ENCODE results near the gene CD53. TPM values are rescaled to one million over a fixed set of nuclear protein-coding genes. Genes with fewer than 3 reads are reported as not detected.
A peak's percentile ranks its signal among the peaks of the same experiment; 100 is the strongest.

CD53 gene
- total and polyA plus RNA-seq, 9 of the 15 experiments (the other 6 are each of a cell fraction or from before 2014, with no cell fraction given) = 63.5 to 220 (median 131) TPM

- TF ChIP-seq ZBTB26 (CRISPR knock-in tag; IDR thresholded peaks at IDR 0.05) (peak; percentile 56; the same call in 1 of the 2 replicates), ARHGAP35 (IDR thresholded peaks at IDR 0.05; ENCODE audit: partially characterized antibody) (peak; percentile 95), BACH1 (tag; IDR thresholded peaks at IDR 0.05) (0 out of 2 replicates have a peak, but pooled peaks have one; percentile 33), DMBX1 (CRISPR knock-in tag; IDR thresholded peaks at IDR 0.05; ENCODE audit: borderline replicate concordance) (peak; percentile 99; the same call in 1 of the 2 replicates), SRF (CRISPR knock-in tag; IDR thresholded peaks at IDR 0.05) (peak in 1 of 2 experiments; percentile 13; a peak in 1 of 4 replicates), ZNF134 (CRISPR knock-in tag; conservative IDR thresholded peaks at IDR 0.05) (no peak), CHD7 (IDR thresholded peaks at IDR 0.05; ENCODE audit: low read depth, low read length) (peak; percentile 68), ATF4 (CRISPR knock-in tag; IDR thresholded peaks at IDR 0.05) (no peak), GATAD2A (IDR thresholded peaks at IDR 0.05) (peak; percentile 98), NFRKB (IDR thresholded peaks at IDR 0.05; ENCODE audit: low read depth) (peak; percentile 10; the same call in 1 of the 2 replicates), HNRNPK (IDR thresholded peaks at IDR 0.05; ENCODE audit: low read depth, low read length, poor library complexity, severe bottlenecking) (no peak), ZBED1 (IDR thresholded peaks at IDR 0.05) (no peak), SOX6 (IDR thresholded peaks at IDR 0.05) (peak; percentile 100), KDM1A (IDR thresholded peaks at IDR 0.05) (peak; percentile 98 to 99), SP2 (IDR thresholded peaks at IDR 0.05; ENCODE audit: extremely low read depth, low read depth, low read length, poor library complexity, severe bottlenecking) (no peak)
Measured at GRCh38 chr1:110880708-110881374, 7.9 kb downstream of the CD53 start (continued).

All from K562 (cell line).